ENCODE data around the gene PACSIN1.

The PACSIN1 gene

DNA sequence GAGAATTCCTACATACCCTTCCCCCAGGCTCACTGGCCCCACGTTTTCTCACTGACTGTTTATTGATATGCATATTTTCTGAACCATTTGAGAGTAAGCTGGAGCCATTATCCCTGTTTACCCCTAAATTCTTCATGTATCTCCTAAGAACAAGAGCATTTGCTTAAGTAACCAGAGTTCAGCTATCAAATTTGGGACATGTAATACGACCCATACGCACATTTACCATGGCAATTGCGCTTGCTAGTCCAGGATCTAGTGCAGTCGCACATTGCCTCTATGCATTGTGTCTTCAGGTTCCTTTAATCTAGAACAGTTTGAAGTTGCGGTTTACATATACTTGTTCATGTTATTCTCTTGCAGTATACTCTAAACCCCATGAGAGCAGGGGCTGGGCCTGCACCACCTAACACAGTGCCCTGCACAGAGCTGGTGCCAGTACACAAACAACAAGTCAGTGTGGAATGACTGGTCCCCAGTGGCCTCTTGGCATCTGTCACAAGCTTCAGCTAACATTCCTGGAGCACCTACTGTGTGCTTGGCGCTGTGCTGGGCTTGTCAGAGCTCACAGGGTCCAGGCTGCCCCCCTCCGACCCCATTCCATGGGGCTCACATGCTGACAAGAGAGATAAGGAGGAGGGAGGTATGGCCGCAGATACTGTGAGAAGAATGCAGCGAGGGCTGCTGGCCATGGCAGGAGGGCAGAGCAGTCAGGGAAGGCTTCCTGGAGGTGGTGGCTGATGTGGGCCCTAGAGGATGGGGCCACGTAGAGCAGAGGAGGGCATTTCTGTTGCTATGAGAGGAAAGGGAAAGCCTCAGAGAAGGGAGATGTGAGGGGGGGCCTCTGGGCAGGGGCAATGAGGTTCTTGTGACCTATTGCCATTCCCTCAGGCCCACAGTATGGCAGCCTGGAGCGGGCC is 62.1 kb downstream of the PACSIN1 start:
- no peak for DNase-seq (ENCODE audit: low read depth in 2 of 2)

DNA sequence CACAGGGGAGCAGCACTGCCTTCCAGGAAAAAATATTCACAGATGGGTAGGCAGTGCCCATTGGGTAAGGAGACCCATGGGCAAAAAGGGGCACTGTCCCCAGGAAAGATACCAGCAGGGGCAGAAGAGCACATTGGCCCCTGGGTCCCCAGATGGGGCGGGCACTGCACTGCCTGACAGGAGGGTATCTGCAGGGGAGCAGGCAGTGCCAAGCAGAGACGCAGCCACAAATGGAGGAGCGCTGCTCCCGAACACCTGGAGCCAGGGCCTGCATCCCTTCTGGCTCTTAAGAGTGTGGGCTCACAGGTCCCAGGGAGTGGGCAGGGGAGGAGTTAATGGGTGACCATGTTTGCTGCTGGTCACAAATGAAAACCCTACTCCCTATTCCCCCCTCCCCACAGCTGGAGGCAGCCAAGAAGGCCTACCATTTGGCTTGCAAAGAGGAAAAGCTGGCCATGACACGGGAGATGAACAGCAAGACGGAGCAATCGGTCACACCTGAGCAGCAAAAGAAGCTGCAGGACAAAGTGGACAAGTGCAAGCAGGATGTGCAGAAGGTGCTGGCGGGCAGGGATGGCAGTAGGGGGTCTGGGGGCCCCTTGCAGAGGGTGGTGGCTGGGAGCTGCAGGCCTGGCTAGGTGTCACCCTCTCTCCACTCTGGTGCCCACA is 63.3 kb downstream of the PACSIN1 start:
- DNase-seq (ENCODE audit: low read depth in 2 of 2), result no peak

DNA sequence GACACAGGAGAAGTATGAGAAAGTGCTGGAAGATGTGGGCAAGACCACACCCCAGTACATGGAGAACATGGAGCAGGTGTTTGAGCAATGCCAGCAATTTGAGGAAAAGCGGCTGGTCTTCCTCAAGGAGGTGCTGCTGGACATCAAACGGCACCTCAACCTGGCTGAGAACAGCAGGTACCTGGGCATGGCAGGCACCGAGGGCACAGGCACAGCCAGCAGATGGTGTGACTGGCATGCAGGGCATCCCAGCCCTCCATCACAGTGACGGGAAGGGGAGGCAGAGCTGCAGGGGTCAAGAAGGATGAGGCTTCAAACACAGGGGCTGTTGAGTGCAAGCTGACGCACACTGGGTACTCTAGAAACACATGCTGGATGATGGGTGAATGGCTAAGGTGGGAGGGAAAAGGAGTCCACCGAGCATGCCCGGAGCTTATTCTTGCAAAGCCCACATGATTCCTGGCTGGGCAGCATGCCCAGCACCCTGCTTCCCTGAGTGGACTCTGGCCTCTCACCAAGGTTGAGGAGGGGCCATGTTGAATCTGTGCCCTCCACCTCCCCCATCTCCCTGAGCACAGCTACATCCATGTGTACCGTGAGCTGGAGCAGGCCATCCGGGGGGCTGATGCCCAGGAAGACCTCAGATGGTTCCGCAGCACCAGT is 63.9 kb downstream of the PACSIN1 start:
- no peak for DNase-seq (ENCODE audit: low read depth in 2 of 2)

DNA sequence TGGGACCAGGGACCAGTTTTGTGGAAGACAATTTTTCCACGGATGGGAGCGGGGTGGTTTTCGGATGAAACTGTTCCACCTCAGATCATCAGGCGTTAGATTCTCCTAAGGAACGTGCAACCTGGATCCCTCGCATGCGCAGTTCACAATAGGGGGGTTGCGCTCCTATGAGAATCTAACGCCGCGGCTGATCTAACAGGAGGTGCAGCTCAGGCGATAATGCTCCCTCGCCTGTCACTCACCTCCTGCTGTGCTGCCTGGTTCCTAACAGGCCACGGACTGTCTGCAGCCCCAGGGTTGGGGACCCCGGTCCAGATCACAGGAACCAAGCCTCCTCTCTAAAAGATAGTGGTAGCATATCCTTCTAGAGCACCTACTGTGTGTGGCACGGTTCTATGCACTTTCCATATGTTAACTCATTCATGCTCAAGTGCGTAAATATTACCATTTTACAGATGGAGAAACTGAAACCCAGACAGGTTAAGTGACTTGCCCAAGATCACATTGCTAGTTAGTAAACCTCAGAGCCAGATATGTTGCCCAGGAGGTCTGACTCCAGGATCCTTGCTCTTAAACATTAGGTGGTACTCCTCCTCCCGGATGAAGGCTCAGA is 65.0 kb downstream of the PACSIN1 start:
- no peak for DNase-seq (ENCODE audit: low read depth in 2 of 2)

DNA sequence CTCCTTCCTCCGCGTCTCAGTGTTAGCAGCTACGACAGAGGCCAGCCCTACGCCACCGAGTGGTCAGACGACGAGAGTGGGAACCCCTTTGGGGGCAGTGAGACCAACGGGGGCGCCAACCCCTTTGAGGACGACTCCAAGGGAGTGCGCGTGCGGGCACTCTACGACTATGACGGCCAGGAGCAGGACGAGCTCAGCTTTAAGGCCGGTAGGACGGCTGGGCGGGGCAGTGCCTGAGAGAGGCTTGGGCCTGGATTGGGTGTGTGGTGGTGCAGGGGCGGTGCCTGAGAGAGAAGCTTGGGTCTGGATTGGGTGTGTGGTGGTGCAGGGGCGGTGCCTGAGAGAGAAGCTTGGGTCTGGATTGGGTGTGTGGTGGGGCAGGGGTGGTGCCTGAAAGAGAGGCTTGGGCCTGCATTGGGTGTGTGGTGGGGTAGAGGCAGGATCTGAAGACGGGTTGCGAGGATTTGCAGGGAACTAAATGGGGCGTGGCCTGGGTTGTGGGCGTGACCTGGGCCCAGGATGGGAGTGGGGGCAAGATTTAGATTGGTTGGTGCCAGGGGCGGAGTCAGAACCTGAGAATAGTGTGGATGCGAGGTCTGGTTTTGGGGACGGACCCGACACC is 65.8 kb downstream of the PACSIN1 start:
- DNase-seq (ENCODE audit: low read depth in 2 of 2), result no peak

DNA sequence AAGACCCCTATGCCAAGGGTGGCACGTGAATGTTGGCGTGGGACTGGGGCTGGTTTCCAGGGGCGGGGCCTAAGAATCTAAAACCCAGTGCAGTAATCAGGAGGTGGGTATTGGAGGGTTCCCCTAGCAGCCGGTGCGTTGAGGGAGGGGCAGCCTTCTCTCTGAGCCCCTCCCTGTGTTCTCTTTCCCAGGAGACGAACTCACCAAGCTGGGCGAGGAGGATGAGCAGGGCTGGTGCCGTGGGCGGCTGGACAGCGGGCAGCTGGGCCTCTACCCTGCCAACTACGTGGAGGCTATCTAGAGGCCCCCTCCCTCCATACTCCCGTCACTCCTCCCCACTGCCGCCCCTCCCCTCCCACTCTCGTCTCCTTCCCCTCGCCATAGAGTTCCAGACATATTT is 66.4 kb downstream of the PACSIN1 start:
- no peak for DNase-seq (ENCODE audit: low read depth in 2 of 2)

DNA sequence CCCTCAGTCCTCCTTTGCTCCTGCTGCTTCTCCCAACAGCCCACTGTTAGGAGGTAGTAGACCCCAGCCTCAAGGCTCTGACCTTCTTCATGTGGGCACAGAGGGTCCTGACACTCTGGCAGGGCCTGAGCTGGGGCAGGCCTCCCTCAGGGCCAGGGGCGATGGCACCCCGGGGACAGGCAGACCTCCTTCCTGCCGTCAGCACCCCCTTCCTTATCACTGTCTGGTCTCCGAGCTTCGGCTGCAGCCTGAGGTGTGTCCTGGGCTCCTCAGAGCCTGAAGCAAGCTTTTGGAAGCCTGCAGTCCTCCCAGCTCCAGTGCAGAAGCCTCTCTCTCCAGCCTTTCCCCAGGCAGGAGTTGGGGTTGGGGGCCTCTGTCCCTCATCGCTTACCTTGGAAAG is 68.3 kb downstream of the PACSIN1 start:
- no peak for DNase-seq (ENCODE audit: low read depth in 2 of 2)

DNA sequence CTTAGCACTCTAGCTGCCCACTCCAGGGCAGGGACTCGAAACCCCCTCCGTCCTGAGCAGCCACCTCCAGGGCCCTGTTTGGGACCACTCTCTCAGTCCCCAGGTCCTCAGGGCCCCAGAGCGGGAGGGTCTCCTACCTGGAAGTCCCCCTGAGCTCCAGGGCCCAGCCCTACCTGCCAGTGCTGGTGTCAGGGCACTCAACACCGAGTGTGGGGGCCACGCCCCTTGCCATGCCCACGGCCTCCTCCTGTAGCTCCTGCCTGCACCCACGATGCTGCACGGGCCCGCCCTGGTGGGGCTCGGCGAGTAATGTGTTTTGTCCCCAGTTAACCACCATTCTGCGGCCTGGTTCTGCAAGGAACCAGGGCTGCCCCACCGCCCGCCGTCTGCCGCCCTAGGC is 68.8 kb downstream of the PACSIN1 start:
- no peak for DNase-seq (ENCODE audit: low read depth in 2 of 2)

DNA sequence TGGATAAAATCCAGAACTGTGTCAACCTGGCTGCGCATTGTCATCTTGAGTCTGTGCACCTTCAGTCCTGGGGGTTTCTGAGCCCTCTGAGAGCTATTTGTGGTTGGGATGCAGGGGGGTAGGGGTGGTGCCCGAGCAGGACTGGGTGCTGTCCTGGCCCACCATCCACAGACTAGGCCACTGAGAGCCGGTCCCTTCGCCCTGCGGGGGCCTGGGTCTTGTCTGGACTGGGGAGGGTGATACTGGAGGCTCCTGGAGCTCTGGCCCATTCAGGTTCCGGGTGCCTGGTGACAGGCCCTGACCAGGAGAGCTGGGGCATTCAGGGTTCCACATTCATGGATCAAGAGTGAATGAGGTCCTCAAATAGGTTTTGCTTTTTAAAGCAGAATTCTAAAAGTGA is 69.3 kb downstream of the PACSIN1 start:
- DNase-seq (ENCODE audit: low read depth in 2 of 2), result no peak

DNA sequence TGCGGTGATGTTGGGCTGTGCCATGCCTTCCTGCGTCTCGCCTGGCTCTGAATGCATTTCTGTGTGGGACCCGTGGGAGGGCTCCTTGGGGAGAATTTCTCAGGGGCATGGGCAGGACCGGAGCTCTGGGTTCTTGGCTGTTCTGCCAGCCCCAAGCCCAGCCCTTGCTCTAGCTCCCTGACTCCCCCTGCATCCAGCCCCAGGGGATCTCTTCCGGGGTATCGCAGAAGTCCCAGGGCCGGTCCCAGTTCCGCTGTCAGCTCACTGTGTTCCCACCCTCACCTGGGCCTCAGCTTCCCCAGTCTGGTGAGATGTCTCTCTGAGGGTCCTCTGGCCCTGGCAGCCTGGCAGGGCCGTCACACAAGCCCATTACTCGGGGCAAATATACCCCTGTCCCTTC is 69.8 kb downstream of the PACSIN1 start:
- DNase-seq (ENCODE audit: low read depth in 2 of 2), result no peak

DNA sequence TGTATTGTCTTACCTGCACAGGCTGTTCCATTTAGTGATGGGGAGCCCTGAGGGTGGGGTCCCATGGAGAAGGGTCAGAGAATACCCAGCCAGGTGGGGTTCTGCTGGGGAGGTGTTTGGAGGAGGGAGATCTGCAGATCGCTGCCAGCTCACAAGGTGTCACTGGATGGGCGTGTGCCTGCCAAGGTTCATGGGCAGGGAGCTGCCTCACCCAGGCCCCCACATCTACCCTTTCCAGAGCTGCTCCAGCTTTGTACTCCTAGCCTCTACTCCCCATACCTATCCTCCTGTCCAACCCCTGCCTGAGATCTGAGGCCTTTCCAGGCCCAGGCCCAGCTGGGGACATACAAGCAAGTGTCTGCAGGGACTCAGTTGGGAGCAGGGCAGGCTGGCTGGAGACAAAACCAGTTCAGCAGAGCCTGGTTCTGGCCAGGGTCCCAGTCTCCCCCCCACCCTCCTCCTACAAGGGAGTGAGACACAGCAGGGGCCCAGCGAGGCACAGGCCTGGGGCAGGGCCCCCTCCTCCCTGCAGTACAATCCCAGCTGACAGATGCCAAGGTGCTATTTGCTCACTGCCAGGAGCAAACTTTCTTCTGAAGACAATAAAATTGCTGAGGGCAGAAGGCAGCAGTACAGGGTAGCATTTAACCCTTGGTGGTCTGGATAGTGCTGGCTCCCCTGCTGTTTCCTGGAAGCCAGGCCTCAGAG is 70.5 kb downstream of the PACSIN1 start:
- no peak for DNase-seq (ENCODE audit: low read depth in 2 of 2)

DNA sequence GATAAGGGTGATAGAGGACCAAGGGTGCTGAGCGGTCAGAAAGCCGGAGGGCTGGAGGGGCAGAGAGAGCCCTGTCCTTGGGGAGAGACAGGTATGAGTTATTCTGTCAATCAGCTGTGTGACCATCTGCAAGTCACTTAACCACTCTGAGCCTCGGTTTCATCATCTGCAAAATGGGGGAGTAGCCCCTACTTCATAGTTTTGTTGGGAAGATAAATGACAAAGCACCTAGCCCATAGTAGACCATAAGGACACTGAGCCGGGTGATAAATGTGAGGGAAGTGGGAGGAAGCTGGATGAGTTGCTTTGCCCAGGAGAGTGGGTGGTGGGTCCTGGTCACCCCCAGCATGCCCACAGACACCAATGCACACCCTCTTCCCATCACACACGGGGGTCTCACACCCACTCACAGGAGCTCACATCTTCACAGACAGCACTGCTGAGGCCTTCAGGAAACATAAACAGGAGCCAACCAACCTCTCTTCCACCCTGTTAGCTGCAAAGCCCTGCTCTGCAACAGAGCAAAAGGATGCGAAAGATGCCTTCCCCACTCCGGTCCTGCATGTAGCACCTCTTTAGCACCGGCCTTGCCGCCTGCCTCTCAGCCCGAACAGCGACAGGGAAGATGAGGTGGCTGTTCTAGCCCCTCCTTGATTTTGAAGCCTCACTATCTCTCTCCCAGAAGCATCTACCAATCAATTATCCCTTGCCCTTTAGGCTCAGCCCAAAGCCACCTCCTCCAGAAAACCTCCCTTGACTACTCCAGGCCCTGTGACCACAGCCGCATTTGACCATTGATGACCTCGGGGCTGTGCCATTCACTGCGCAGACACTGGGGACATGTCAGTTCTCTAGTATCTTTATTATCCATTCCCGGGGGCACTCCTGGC is 71.3 kb downstream of the PACSIN1 start:
- no peak for DNase-seq (ENCODE audit: low read depth in 2 of 2)

DNA sequence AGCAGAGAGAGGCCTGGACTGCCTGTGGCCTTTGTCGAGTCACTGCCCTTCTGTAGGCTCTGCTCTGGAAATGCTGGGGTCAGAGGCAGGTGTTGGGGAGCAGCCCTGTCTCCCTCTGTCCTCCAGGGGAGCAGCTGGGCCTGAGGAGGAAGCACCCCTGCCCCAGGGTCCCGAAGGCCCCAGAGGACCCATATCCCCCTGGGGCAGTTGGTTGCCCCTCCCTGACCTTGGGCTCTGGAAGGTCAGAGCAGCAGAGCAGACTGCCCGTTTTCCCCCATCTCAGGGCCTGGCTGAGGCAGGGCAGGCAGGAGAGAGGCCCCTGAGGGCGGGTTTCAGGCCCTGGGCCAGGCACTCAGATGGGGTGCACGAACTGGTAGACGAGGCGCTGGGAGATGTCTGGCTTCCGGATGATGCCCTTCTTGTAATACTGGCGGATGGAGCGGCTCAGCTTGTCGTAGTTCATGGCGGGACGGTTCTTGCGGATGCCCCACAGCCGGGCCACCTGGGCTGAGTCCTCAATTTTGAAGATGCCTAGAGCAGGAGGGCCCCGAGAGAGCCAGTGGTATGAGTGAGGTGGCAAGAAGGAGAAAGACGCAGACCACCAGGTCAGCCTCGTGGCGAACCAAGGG is 72.2 kb downstream of the PACSIN1 start:
- no peak for DNase-seq (ENCODE audit: low read depth in 2 of 2)

DNA sequence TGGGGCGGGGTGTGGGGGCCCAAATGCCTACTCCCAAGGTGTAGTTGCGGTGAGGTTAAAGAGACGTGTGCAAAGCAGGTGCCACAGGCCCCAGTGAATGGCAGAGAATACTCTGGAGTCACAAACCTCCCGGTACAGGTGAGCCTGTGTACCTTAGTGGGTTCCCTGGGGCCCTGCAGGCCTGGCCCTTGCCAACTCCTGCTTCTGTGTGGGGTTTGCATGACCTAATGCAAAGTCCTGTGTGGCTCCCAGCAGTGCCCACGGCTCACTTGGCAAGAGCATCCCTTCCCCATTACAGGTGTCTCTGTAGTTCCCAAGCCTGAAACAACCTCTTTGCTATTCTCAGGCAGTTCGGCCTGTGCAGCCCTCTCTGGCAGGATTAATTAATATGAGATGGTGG is 72.7 kb downstream of the PACSIN1 start:
- no peak for DNase-seq (ENCODE audit: low read depth in 2 of 2)

DNA sequence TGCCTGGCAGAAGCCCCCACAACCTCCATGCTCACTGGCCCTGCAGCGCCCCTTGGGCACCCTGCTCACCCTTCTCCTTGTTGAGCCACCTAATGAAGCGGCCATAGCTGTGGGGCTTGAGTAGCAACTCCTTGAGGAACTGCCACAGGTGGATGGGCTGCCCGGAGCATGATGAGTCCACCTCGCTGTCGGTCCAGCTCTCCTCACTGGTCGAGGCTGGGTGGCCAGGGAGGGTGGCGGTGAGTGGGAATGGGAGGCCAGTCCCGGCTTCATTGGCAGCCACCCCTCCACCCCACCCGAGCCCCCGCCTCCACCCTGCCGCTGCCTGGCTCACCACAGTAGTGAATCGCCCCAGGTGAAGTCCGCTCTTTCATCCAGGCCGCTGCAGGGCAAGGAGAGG is 73.3 kb downstream of the PACSIN1 start:
- DNase-seq (ENCODE audit: low read depth in 2 of 2), result no peak

DNA sequence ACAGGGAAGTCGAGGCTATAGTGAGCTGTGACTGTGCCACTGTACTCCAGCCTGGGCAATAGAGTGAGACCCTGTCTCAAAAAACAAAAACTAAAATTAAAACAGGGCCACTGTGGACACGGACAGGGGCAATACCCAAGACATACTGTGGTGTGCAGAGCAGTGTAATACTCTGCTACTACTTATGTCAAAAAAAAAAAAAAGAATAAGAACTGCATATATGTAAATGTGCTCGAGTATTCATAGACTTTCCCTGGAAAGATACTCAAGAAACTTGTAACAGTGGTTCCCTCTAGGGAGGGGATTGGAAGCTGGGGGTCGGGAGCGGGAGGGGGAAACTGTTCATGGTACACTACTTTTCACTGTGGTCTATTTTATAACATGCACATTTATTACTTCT is 74.3 kb downstream of the PACSIN1 start:
- no peak for DNase-seq (ENCODE audit: low read depth in 2 of 2)

DNA sequence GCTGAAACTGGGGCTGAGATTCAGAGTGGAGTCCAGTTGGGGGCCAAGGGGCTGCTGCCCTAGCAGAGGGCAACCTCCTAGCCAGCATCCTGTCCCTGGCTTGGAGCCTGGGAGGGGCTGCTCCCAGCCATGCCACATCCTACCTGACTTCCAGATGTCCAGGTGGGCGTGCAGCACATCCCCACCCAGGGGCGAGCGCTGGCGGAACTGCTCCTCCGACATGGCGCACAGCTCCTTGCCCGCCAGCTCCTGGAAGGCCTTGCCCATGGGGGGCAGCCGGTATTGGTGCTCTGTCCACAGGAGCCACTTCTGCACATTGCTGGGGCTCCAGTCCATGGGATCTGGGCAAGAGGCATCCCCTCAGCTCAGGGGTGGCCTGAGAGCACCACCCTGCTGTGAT is 75.0 kb downstream of the PACSIN1 start:
- DNase-seq (ENCODE audit: low read depth in 2 of 2), result no peak

DNA sequence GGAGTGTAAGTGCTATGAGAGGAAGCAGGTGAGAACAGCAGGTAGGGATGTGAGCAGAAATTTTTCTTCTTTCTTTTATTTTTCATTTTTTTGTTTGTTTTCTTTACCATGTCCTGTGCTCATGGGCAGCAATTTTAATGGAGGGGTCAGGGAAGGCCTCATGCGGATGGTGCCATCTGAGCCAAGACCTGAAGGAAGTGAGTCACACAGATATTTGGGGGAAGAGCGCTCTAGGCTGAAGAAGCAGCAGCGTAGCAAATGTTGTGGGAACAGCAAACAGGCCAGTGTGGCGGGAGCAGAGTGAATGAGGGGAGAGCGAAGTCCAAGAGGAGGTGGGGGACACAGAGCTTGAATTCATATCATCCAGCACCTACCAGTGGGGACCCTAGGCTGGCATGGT is 77.5 kb downstream of the PACSIN1 start:
- no peak for DNase-seq (ENCODE audit: low read depth in 2 of 2)

DNA sequence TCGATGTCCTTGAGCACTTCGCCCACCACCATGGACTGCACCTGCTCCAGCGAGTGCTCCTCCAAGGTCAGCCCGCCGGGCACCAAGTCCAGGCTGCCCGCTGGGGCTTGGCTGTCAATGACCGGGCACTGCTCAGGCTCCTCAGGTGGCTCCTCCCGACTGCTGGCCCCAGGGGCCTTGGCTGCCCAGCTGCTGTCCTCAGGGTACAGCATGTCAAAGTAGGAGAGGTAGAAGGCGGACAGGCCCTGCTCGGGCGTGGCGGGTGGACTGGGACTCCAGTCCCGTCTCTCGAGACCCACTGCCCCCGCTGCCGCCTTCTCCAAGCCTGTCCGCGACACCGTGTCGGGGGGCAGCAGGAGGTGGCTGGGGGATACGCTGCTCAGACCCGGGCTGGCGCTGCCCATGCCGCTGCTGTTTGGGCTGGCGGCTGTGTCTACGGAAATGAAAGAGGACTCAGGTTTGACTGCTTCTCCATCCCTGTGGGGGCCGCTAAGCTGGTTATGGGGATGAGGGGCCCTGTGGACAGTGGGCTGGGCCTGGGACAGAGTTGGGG is 78.3 kb downstream of the PACSIN1 start:
- no peak for DNase-seq (ENCODE audit: low read depth in 2 of 2)
